Left ventricle myocardium inferior (tissue), 1 donor: ENCODE results near the gene ARR3. TPM values are rescaled to one million over a fixed set of nuclear protein-coding genes. Genes with fewer than 3 reads are reported as not detected.

Experiments
- DNase-seq: peaks from one replicate; pipeline ENCODE4 v3.0.0-alpha.2; 2020
- H3K27ac ChIP-seq: fragments of 200-600 bp; replicated peaks from 2 replicates; pipeline ENCODE4 v1.8.0; 2021
- H3K27me3 ChIP-seq: fragments of 200-600 bp; 2 replicates; pipeline ENCODE4 v1.8.0; 2021; ENCODE audit warnings: low read depth
- H3K36me3 ChIP-seq: fragments of 200-600 bp; 2 replicates; pipeline ENCODE4 v1.8.0; 2021
- H3K4me1 ChIP-seq: fragments of 200-600 bp; 2 replicates; pipeline ENCODE4 v1.8.0; 2021
- H3K4me3 ChIP-seq: fragments of 200-600 bp; 2 replicates; pipeline ENCODE4 v1.8.0; 2021; ENCODE audit warnings: mild to moderate bottlenecking, moderate library complexity
- H3K9me3 ChIP-seq: fragments of 200-600 bp; replicated peaks from 2 replicates; pipeline ENCODE4 v1.8.0; 2021
- CTCF ChIP-seq: fragments of 200-600 bp; IDR thresholded peaks from 2 replicates; pipeline ENCODE4 v1.8.0; 2021; ENCODE audit warnings: antibody characterized with exemption, mild to moderate bottlenecking, borderline replicate concordance
- intact Hi-C: fragments of 100-400 bp; cut with micrococcal nuclease; formaldehyde crosslinking; loops from one replicate; pipeline ENCODE4 v1.11.0; 2022
- total RNA-seq: library from RNA; stranded (reverse); fragmentation: NEBNext Ultra II Directional; extraction: Animal tissue kit (Norgen Biotek cat#: 25700); gene quantifications from one replicate; pipeline ENCODE4 v1.2.1, GENCODE V29; 2021
- donor health status: DM: no; HTN: yes; CAD: no; lungs with severe emphysema.

Gene ARR3
- total RNA-seq, 1 donor from 2014 or later: not detected

GRCh38 chrX:70331161-70331560 is 63.0 kb downstream of the ARR3 start:
- Histone ChIP-seq H3K9me3 (no peaks in the 10 kb centered on the region), H3K36me3 (no peaks in the 10 kb centered on the region), H3K27me3 (no peaks in the 10 kb centered on the region), H3K27ac (no peak overlapping the region), H3K4me3 (no peak overlapping the region), H3K4me1 (no peaks in the 10 kb centered on the region)
- no peak for DNase-seq
- intact Hi-C loops: no loop called here
- no peak for TF ChIP-seq CTCF

Other genes starting within 250 kb of the ARR3 start
- not detected for gene AWAT2, start 218.4 kb upstream of the ARR3 start, total RNA-seq
- gene OTUD6A, start 205.9 kb upstream of the ARR3 start, total RNA-seq: not detected
- gene IGBP1, start 134.9 kb upstream of the ARR3 start, total RNA-seq: 50.9 TPM
- gene DGAT2L6, start 90.9 kb upstream of the ARR3 start, total RNA-seq: not detected
- gene AWAT1, start 33.7 kb upstream of the ARR3 start, total RNA-seq: not detected
- gene P2RY4, start 8.1 kb upstream of the ARR3 start, total RNA-seq: not detected
- gene RAB41, start 13.8 kb downstream of the ARR3 start, total RNA-seq: not detected
- gene PDZD11, start 21.6 kb downstream of the ARR3 start, total RNA-seq: 36.5 TPM
- 0.25 TPM for gene KIF4A, start 21.8 kb downstream of the ARR3 start, total RNA-seq
- not detected for gene GDPD2, start 155.0 kb downstream of the ARR3 start, total RNA-seq
- gene DLG3, start 176.5 kb downstream of the ARR3 start, total RNA-seq: 7.9 TPM